ENCODE measurements around the gene IL17REL.

IL17REL gene

DNA sequence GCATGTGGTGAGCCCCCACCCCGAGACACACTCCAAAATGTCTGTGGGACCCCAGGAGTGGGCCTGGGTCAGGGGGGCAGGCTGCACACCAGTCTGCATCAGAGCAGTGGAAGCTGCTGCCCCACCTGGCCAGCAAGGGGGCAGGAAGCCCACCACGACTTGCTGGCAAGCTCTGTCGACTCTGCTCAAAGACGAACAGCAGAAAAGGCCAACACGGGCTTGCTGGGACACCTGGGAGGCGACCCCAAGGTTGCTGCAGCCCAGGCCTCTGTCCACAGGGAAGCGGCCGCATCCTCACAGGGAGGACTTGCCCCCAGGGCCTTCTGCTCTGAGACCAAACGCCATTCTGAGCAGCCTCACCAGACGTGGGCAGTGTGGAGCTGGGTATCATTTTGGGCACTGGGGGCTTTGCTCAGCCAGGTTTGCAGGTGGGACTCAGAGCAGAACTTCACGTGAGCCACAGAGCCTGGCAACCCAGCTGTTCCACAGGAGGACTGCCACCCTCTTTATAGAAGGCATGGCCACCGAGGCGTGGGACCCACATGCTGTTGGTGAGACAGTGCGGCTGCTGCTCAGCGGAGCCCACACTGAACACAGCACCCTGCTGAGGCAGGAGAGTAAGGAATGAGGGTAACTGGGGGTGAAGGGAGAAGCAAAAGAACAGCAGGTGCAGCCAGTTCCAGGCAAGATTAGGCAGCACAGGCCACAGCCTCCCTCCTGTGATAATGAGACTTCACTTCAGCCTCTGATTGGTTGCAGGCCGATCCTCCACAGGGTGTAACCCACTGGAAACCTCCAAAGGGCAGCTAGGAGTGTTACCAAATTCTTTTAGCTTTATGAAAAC is 11.0 kb downstream of the IL17REL start:
- no peak overlapping the region for H3K4me3 ChIP-seq (ENCODE audit: low read depth, low read length)
- no peak for TF ChIP-seq CTCF (IDR thresholded peaks at IDR 0.05; ENCODE audit: low read depth, low read length, missing control alignments)
- in situ Hi-C loops (cut with HindIII; ENCODE audit: low sequenced_read_pairs): no loop called here
- no peak for DNase-seq (ENCODE audit: low read depth)

DNA sequence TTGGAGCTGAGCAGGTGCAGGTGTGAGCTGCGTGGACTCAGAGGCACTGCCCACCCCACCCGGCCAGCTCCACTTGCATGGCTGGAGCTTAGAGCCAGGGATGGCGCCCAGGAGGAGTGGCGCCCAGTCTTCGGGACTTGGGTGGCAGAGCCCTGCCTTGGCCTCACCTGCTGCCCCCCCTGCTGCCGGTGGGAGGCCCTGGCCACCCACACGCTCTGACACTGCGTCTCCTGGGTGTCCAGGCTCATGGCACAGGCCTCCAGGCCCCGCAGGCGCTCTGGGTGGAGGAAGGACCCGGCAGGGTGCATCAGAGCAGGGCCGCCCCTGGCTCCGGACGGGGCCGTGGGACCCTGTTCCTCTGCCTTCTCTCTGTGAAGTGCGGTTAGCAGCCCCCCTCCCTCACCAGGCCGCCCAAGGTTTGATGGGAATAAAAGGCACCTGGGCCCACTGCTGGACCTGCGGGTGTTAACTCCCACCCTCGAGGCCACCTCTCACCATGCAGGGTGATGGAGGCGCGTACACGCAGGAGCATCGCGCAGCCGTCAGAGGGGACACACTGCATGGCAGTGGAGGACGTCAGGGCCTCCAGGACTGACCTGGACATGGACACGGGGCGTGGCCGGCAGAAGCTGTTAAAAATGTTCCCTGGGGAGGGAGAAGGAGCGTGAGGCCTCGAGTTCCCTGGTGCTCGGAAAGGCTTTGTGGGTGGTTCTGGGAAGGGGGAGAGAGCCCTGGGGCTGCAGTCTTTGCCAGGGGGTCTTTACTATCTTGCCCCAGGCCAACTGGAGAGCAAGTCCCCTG is 11.8 kb downstream of the IL17REL start:
- TF ChIP-seq CTCF (IDR thresholded peaks at IDR 0.05; ENCODE audit: low read depth, low read length, missing control alignments): no peak
- in situ Hi-C loops (cut with HindIII; ENCODE audit: low sequenced_read_pairs): no loop called here
- no peak overlapping the region for H3K4me3 ChIP-seq (ENCODE audit: low read depth, low read length)
- no peak for DNase-seq (ENCODE audit: low read depth)

DNA sequence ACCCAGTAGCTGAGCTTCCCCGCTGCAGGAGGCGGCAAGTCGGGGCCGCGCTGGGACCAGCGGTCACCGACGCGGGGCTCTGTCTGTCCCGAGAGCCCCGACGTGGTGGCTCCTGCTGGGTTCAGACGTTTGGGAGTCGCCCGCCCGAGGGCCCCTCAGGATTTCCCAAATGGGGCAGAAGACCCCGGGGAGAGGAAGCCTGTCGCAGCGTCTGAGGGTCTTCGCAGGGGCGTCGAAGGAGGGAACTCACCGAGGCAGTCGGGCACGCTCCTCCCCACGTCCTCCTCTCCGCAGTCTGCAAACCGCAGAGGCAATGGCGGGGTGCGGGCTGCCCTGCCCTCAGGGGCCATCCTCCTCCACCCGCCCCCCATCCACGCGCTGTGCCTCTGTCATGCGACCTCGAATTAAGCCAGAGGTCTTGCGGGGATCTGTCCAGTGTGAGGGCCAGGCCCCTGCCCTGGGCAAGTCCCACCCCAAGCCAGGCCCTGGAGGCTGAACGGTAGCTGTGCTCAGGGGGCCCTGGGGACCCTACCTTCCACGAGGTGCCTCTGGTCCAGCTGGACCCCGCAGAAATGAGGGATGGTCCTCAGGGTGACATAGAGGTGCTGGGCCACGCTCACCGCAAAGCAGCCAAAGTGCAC is 12.5 kb downstream of the IL17REL start:
- no peak for DNase-seq (ENCODE audit: low read depth)
- H3K4me3 ChIP-seq (ENCODE audit: low read depth, low read length): no peak overlapping the region
- in situ Hi-C loops (cut with HindIII; ENCODE audit: low sequenced_read_pairs): no loop called here
- no peak for TF ChIP-seq CTCF (IDR thresholded peaks at IDR 0.05; ENCODE audit: low read depth, low read length, missing control alignments)

DNA sequence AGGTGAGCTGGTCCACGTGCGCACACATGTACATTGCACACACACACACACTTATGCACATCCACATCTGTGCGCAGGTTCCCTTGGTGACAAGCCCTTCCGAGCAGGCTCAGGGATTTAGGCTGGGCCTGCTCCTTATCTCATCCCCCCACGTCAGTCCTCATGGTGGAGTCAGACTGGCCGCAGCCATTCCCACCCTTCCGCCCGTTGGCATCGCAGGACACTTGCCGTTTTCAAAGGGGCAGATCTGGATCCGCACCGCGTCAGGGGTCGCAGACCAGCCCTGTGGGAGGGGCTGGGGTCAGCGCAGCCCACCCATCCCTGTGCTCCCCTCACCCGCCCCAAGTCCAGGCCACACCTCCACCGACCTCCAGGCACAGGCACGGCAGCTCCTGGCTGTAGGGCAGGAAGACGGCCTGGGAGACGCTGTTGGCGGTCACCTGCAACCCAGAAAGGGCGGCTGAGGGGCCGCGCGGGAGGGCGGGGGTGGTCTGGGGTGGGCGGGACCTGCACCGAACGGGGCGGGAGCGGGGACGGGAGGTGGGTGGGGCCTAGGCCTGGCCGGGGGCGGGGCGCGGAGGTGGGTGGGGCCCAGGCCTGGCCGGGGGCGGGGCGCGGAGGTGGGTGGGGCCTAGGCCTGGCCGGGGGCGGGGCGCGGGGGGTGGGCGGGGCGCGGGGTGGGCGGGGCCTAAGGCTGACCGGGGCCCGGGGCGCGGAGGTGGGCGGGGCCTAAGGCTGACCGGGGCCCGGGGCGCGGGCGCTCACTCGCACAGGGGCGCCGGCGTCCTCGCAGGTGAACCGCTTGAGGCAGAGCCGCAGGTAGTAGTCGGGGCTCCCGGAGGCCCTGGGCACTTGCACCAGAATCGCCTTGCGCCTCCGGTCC is 13.3 kb downstream of the IL17REL start:
- TF ChIP-seq CTCF (IDR thresholded peaks at IDR 0.05; ENCODE audit: low read depth, low read length, missing control alignments): no peak
- no peak overlapping the region for H3K4me3 ChIP-seq (ENCODE audit: low read depth, low read length)
- in situ Hi-C loops (cut with HindIII; ENCODE audit: low sequenced_read_pairs): no loop called here
- DNase-seq (ENCODE audit: low read depth): no peak

DNA sequence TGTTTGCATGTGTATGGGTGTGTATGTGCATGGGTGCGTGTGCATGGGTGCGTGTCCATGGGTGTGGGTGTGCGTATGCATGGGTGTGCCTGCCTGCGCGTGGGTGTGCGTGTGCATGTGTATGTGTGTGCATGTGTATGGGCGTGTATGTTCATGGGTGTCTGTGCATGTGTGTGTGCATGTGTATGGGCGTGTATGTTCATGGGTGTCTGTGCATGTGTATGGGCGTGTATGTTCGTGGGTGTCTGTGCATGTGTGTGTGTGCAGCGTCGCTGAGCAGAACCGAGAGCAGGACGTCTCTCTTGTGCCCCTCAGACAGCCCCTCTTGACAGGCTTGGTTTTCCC is 13.9 kb downstream of the IL17REL start:
- H3K4me3 ChIP-seq (ENCODE audit: low read depth, low read length): no peak overlapping the region
- no peak for DNase-seq (ENCODE audit: low read depth)
- TF ChIP-seq CTCF (IDR thresholded peaks at IDR 0.05; ENCODE audit: low read depth, low read length, missing control alignments): no peak
- in situ Hi-C loops (cut with HindIII; ENCODE audit: low sequenced_read_pairs): no loop called here

Data from astrocyte of the cerebellum (primary cell).